Esophagus (tissue), 2 donors: ENCODE data around the gene CSRP1. TPM values are rescaled to one million over a fixed set of nuclear protein-coding genes. Genes with fewer than 3 reads are reported as not detected.

Experiments
- H3K27ac ChIP-seq, 2 donors: one replicate each; pipeline ENCODE4 v1.5.1; 2013; ENCODE audit warnings: low read depth in 2 of 2, mild to moderate bottlenecking in 2 of 2, inconsistent platforms in 1 of 2, low read length in 1 of 2, moderate library complexity in 1 of 2
- H3K27me3 ChIP-seq, 2 donors: one replicate each; pipeline ENCODE4 v1.6.1; 2013; ENCODE audit warnings: low read length in 2 of 2, control low read depth in 1 of 2, mild to moderate bottlenecking in 1 of 2; ENCODE audit not compliant: insufficient read depth in 2 of 2, control insufficient read depth in 1 of 2
- H3K36me3 ChIP-seq, 2 donors: one replicate each; pipeline ENCODE4 v1.6.1; 2013; ENCODE audit warnings: low read length in 1 of 2; ENCODE audit not compliant: control insufficient read depth in 2 of 2, insufficient read depth in 2 of 2
- H3K4me1 ChIP-seq, 2 donors: one replicate each; pipeline ENCODE4 v1.6.1; 2013; ENCODE audit warnings: low read length in 1 of 2; ENCODE audit not compliant: control insufficient read depth in 2 of 2, insufficient read depth in 2 of 2
- H3K4me3 ChIP-seq, 2 donors: one replicate each; pipeline ENCODE4 v1.5.1; 2013; ENCODE audit warnings: low read length in 2 of 2, mild to moderate bottlenecking in 2 of 2, low read depth in 1 of 2, moderate library complexity in 1 of 2
- H3K9me3 ChIP-seq, 2 donors: one replicate each; pipeline ENCODE4 v1.6.1; 2013; ENCODE audit warnings: mild to moderate bottlenecking in 2 of 2, low read depth in 1 of 2, low read length in 1 of 2, moderate library complexity in 1 of 2; ENCODE audit not compliant: control insufficient read depth in 2 of 2, insufficient read depth in 1 of 2
- WGBS, 2 donors: extraction: QIAGEN DNeasy Blood & Tissue Kit; methylation state at CpG; one replicate each; pipeline ENCODE4 v1.1.7; 2013; 5-methylcytosine and 5-hydroxymethylcytosine counted together
- polyA plus RNA-seq, 2 donors: library from polyadenylated mRNA; stranded (reverse); fragments of 200-250 nt; gene quantifications; one replicate each; pipeline ENCODE4 v1.2.3, GENCODE V29; 2013
- donor health status: healthy with polysubstance abuse.
- donor health status: Bipolar disorder and iron deficiency.

Gene CSRP1
- polyA plus RNA-seq, 2 donors: 174 to 333 TPM

DNA sequence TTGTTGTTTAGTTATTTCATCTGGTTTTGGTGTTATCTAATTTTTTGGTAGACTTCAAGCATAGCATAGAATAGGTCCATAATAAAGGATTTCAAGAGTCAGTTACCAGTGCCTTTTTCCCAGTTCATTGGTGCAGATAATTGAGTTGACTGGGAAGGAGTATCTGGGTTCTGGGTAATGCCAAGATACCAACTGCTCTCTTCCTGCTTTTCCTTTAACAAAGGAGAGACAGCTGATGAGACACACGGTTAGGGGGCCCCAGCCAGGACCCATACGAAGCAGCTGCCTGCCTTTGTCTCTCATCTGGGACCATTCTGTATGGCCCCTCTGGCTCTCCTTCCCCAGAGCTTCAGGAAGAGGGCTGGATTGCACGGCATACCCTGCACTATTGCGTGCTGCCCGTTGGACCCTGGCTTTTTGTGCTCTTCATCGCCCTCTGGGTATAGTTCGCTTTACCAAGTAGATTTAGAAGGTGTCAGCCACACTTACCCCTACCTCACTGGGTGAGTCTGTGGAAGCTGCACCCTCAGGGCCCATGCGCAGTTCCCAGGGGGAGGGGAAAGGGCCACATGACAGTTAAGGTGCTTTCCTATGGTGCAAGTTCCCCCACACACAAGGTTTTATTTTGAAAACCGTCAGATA lies 39.0 kb upstream of the CSRP1 start:
- H3K27me3 ChIP-seq: no peaks in the 10 kb centered on the region
- H3K9me3 ChIP-seq: no peaks in the 10 kb centered on the region
- no peak overlapping the region for H3K27ac ChIP-seq
- WGBS, 2 donors: 48 to 69% methylated on average over 9 of the region's 9 CpGs
- no peaks in the 10 kb centered on the region for H3K4me1 ChIP-seq
- H3K4me3 ChIP-seq: no peak overlapping the region
- H3K36me3 ChIP-seq: no peaks in the 10 kb centered on the region

- Histone ChIP-seq H3K27me3 (no peaks in the 10 kb centered on the region), H3K27ac (no peak overlapping the region), H3K4me3 (no peak overlapping the region), H3K9me3 (no peaks in the 10 kb centered on the region), H3K36me3 (no peaks in the 10 kb centered on the region), H3K4me1 (peaks cover 1% of the 10 kb centered on the region in 2 donors)
- 98% methylated on average over 3 of the region's 3 CpGs for WGBS, 2 donors
Measured at GRCh38 chr1:201544710-201545109, 37.8 kb upstream of the CSRP1 start.

GRCh38 chr1:201543871-201544642 lies 37.1 kb upstream of the CSRP1 start:
- WGBS, 2 donors: 78 to 86% methylated on average over 7 of the region's 7 CpGs

DNA sequence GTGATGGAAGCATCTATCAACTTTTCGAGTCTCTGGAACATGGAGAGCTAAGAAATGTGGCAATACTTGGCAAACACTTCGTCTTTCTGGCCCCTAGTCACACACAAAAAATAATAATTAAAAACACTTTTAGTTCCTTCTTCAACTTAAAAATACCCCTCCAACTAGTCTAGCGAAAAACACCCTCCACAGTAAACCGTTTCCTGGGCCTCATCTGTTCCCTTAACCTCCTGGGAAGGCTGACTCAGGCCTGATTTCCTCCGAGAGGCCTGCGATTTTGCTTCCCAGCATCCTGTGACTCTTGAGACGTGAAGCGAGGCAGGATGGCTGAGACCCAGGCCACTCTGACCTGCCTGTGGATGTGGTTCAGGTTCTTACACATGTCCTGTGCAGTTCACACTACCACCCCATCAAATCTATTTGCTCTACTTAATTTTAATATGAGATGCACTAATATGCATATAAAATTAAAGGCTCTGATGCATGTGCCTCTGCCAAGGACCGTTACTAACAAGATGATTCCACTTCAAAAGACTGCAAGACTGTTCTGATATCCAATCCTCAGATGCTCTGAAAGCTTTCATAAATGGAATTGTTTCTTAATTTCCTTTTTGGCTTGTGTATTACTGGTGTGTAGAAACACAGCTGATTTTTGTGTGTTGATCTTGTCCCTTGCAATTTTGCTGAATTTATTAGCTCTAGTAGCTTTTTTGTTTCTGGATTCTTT lies 35.5 kb upstream of the CSRP1 start:
- no peak overlapping the region for H3K4me3 ChIP-seq
- WGBS, 2 donors: 69 to 72% methylated on average over 9 of the region's 9 CpGs
- peak overlapping the region; percentile 33 to 41 for H3K27ac ChIP-seq
- no peaks in the 10 kb centered on the region for H3K36me3 ChIP-seq
- H3K9me3 ChIP-seq: no peaks in the 10 kb centered on the region
- no peaks in the 10 kb centered on the region for H3K27me3 ChIP-seq
- H3K4me1 ChIP-seq: peaks cover 3 to 14% of the 10 kb centered on the region in 2 donors

More at GRCh38 chr1:201543871-201544642, 37.1 kb upstream of the CSRP1 start:
- H3K36me3 ChIP-seq: no peaks in the 10 kb centered on the region
- H3K4me1 ChIP-seq: peaks cover 3 to 8% of the 10 kb centered on the region in 2 donors
- no peak overlapping the region for H3K4me3 ChIP-seq
- H3K9me3 ChIP-seq: no peaks in the 10 kb centered on the region
- no peaks in the 10 kb centered on the region for H3K27me3 ChIP-seq
- peak overlapping the region; percentile 1 to 3 for H3K27ac ChIP-seq

DNA sequence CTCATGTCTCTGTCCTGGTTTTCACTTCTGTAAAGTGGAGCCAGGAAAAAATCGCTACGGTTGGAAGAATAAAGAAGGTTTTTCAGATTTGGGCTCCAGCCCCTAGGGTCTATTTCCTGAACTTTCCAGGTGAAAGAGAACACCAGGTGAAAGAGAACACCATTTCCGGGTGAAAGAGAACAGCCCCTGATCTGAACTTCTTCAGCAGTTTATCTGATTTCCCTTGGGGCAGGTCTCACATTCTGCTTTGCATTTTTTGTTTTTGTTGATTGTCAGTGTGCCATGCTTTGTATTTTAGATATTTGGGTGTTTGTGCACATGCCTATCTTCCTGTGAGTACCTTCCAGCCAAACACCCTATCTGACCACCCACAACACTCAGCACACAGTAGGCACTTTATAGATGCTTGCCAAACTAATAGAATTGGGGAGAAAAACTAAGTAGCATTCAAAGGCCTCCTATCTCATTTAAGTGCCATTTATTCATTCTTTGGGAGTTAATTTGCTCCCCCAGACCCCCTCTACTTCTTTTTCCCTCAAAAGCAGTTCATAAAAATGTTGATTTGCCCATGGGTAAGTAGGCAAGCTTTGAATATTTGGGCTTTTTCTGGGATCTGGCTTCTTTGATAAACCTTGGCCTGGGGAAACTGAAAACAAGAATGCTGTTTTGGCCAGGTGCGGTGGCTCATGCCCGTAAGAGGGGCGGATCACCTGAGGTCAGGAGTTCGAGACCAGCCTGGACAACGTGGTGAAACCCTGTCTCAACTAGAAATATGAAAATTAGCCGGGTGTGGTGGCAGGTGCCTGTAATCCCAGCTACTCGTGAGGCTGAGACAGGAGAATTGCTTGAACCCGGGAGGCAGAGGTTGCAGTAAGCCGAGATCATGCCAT lies 34.2 kb upstream of the CSRP1 start:
- H3K27me3 ChIP-seq: no peaks in the 10 kb centered on the region
- H3K9me3 ChIP-seq: no peaks in the 10 kb centered on the region
- peaks cover 3 to 16% of the 10 kb centered on the region in 2 donors for H3K4me1 ChIP-seq
- no peak overlapping the region for H3K27ac ChIP-seq
- no peaks in the 10 kb centered on the region for H3K36me3 ChIP-seq
- H3K4me3 ChIP-seq: no peak overlapping the region
- 77 to 81% methylated on average over 12 of the region's 12 CpGs for WGBS, 2 donors

GRCh38 chr1:201539561-201540431 lies 32.9 kb upstream of the CSRP1 start:
- Histone ChIP-seq H3K36me3 (no peaks in the 10 kb centered on the region), H3K9me3 (no peaks in the 10 kb centered on the region), H3K27ac (peak overlapping the region; percentile 50 to 57), H3K4me1 (peaks cover 3 to 16% of the 10 kb centered on the region in 2 donors), H3K4me3 (peak overlapping the region; percentile 53 to 57), H3K27me3 (no peaks in the 10 kb centered on the region)
- WGBS, 2 donors: 5% methylated on average over 45 to 47 of the region's 47 CpGs

DNA sequence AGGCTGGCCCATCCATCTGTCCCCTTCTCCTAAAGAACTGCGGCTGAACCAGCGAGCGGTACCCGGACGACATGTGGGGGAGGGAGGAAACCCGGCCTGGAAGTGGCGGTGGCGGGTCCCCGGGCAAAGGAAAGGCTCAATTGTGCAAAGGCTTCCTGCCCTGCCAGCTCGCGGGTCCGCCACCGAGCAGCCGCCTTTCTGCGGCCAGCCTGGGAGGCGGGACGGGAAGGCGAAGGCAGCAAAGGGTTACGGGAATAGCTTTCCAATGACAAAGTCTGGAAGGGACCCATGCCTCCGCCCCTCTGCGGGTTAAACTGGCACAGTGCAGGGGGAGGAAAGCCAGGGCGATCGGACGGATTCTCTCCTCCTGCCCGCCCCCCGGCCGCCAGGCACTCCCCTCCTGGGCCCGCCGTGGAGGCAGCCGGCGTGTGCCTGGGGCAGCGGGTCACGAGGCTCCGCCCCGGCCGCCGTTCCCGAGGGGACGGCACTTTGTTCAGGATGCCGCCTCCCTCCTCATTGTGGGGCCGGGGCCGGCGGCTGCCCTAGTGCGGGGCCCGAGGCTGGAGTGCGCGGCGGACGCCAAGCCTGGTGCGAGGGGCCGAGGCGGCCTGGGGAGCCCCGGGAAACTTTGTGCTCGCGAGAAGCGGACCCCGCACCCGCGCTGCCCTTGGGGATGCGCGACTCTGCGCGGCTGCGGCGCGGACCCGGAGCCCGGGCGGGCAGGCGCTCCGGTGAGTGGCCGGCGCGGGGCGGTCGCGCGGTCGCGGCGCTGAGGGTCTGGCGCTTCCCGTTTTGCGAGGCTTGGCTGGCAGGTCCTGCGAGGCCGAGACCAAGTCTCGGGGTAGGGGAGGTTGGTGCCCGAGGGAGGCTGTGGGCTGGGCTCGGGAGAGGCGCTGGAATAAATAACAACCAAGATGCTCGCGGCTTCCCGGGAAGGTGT lies 32.0 kb upstream of the CSRP1 start, which contains the start of gene NAV1:
TSS of gene NAV1 (plus strand) at position 516 of the 940 bp plus-strand sequence. CDS start 83,758 bp downstream, outside the sequence.
- H3K27me3 ChIP-seq: no peaks in the 10 kb centered on the region
- peaks cover 3 to 16% of the 10 kb centered on the region in 2 donors for H3K4me1 ChIP-seq
- no peaks in the 10 kb centered on the region for H3K9me3 ChIP-seq
- peak within 1 kb of the TSS; percentile 53 to 57 for H3K4me3 ChIP-seq
- 1% methylated on average over 70 to 93 of the region's 93 CpGs for WGBS, 2 donors
- no peaks in the 10 kb centered on the region for H3K36me3 ChIP-seq
- H3K27ac ChIP-seq: peak within 1 kb of the TSS; percentile 50 to 57
